Upper lobe of left lung (tissue), 4 donors: Measurements from ENCODE around the gene DNASE1L1.

Experiments
- CTCF ChIP-seq, 6 experiments: fragments of 450-650 bp in 4 of 6; fragments of 200-600 bp in 2 of 6; sonication (generic) in 2 of 6; IDR thresholded peaks; one replicate each; pipeline ENCODE4 v1.5.1; 2016 to 2019; ENCODE audit warnings: antibody characterized with exemption in 6 of 6
- POLR2A ChIP-seq, 4 donors: fragments of 450-650 bp; IDR thresholded peaks; one replicate each; pipeline ENCODE4 v1.5.1; 2016 to 2017; ENCODE audit warnings: antibody characterized with exemption in 4 of 4, mild to moderate bottlenecking in 2 of 4

DNA sequence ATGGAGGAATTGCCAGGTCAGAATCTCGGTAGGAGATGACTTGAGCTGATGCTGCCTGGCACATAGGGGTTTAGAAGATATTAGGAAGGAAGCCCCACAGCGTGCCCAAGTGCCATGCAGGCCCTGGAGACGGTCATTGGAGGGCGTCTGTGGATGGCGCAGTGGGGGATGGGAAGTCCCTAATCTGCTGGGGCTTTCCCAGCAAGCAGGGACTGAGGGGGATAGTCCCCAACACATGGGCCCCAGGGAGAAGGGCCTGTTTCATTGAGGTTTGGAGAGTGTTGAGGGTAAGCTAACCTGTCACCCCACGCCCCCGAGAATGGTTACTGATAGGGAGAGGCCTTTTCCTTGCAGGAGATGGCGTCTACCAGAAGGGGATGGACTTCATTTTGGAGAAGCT lies 10.1 kb upstream of the DNASE1L1 start:
- TF ChIP-seq POLR2A (IDR thresholded peaks at IDR 0.05), result no peak
- TF ChIP-seq CTCF (IDR thresholded peaks at IDR 0.05), result no peak
